HG03108 (cell line): ENCODE data around the gene ZDHHC13.

ENCODE experiments used
- ATAC-seq: cut with Tn5 transposase; IDR thresholded peaks from one replicate; pipeline ENCODE4 v1.9.1; 2021; ENCODE audit warnings: moderate library complexity; ENCODE audit not compliant: unreplicated experiment

Gene ZDHHC13, protein sequence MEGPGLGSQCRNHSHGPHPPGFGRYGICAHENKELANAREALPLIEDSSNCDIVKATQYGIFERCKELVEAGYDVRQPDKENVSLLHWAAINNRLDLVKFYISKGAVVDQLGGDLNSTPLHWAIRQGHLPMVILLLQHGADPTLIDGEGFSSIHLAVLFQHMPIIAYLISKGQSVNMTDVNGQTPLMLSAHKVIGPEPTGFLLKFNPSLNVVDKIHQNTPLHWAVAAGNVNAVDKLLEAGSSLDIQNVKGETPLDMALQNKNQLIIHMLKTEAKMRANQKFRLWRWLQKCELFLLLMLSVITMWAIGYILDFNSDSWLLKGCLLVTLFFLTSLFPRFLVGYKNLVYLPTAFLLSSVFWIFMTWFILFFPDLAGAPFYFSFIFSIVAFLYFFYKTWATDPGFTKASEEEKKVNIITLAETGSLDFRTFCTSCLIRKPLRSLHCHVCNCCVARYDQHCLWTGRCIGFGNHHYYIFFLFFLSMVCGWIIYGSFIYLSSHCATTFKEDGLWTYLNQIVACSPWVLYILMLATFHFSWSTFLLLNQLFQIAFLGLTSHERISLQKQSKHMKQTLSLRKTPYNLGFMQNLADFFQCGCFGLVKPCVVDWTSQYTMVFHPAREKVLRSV

DNA sequence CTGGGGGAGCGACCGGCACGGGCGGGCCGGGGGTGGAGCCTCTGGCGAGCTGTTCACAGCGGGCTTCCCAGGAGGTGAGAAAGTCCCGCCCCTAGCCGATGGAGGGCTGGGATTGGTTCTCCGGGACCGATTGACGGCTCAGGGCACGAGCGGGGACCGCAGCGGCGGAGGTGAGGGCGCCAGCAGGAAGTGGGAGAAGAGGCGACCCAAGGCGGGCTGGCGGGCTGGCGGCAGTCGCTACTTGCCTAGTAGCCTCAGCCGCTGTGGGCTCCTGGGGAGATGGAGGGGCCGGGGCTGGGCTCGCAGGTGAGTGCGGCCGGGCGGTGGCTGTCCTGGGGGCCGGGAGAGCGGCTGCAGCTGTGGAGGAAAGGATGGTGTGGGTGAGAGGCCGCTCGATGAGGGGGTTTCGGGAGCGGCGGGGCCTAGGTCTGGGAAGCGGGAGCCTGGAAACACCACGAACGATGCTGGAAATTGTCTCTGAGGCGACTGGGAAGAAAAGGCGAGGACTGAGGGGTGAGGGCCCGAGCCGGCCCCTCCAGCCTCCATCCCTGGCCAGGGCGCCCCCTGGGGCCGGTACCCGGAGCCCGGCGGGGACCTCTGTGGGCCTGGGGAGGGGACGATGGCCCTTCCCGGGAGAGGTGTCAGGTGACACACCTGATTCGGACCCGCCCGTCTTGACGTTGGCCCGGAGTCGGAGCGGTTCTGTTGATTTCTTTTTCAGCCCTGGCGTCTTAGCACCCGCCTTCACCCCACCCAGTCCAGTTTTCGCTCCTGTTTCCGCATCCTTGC is at the start of gene ZDHHC13:
Gene ZDHHC13, plus strand, starts transcription at position 198 of the 789 bp plus-strand sequence. Its CDS starts 82 bp downstream, at position 280.
- peak; percentile 100 for ATAC-seq

DNA sequence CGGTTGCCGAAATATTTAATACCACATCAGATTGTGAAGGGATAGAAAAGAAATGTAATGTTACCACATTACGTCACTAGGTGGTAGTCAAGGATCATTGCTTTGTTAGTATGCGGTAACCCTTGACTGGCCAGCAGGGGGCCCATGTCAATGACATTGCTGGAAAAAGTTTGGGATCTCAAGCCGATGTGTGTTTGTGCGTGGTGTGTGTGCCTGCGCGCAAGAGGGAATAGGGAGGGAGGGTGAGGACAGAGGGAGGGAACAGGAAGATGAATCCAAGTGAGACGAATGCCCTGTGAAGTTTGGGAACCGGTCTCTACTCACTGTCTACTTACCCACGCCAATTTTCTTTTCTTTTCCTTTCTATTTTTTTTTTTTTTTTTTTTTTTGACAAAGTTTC is 45.7 kb upstream of the ZDHHC13 start:
- ATAC-seq = peak; percentile 91

DNA sequence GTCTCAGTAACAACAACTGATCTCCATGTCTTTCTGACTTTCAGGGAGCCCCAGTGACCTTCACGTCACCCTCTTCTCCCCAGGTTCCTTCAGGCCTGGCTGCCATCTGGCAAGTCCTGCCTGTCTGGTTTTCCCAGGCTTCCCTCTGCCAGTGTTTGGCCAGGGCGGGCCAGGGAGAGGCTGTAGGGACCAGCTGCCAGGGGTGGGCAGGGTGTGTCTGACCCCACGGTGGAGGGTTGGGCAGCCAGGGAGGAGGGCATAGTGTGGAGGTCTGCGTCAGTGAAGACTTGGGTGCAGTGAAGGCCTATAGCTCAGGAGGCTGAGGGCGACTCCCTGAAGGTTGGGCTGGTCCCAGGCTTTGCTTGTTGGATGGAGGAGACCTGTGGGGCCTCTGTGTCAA is 44.5 kb upstream of the ZDHHC13 start:
- no peak for ATAC-seq

- no peak for ATAC-seq
Measured at GRCh38 chr11:19073454-19074415, 43.2 kb upstream of the ZDHHC13 start.

- ATAC-seq = no peak
Measured at GRCh38 chr11:19075636-19076035, 41.3 kb upstream of the ZDHHC13 start.

DNA sequence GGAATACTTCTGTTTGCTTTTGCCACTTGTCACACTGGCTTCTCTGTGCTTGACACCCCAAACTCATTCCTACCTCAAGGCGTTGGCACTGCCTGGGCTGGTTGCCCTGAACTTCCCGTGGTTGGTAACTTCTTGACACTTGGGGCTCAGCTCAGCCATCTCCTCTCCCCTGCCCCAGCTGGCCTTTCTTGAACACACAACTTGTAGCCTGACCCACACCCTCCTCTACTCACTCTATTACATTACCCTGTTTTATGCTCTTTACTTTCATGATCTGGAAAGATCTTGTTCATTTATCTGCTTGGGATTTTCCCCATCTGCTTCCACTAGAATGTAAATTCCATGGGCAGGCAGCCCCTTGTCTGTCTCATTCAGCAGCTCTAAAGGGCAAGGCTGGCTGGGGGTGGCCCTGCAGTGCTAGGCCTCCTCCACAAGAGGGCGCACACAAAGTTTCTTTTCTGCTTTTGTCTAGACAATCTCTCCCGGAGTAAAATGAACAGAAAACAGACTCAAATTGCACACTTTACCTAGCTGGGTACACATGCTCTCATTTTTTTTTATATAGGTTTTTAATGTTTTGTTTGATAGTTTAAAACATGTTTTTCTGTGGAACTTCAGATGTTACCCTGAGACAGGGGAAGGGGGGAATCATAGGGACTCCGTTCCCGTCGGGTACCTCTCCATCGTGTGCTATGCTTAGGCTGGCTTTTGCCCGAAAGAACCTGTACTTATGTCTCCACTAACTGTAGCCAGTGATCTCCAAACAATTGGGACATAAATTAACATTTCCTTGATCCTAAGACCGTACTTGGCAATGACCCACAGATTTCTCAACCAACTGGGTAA is 40.0 kb upstream of the ZDHHC13 start:
- ATAC-seq = no peak

DNA sequence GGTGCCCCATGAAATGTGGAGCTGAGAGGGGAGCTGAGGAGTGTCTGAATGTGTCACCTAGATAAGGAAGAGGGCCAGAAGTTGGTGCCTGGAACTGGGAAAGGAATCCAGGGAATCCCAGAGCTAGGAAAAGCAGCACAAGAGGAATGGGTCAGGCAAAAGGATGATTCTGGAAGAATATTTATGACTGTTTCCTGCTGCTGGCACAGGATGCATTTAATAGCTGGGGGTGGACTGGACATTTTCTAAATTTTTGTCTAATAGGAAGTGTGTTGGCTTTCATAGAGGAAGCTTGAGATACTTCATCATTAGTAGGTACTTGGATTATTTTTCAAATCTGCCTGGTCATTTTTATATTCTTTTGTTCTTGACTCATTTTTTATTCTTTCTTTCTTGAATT is 39.0 kb upstream of the ZDHHC13 start:
- ATAC-seq = no peak

DNA sequence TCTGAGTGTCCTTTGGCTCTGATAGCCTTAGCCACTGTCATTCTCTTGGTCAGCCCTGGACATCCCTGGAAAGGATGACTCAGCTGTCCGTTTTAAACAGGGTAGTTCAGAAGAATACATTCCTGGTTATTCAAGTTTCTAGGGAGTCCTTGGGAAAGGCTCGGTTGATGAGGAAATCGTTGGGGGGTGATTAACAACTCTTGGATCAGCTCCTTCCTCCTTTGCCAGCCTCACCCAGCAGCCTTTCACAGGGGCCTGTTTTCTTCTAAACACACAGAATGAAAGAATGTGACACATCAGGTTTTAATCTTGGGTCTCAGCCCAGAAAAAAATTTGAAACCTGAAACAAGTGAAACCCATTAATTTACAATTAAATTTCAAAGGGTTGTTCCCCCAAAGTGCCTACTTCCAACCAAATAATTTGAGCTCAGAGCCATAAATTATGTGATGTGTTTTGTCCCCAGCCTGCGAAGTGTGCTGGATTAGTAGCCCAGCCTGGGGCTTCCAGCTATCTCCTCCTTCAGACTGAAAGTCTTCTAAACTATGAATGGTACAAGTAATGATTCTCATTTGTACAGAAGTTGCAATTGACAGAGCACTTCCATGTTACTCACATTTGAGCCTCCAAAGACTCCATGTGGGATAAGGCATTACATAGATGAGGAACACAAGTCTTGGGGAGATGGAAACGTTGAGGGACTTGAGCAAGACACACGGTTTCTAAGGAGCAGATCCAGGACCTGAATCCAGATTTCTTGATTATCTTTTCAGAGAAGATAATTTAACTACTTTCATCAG is 37.1 kb upstream of the ZDHHC13 start:
- no peak for ATAC-seq

- no peak for ATAC-seq
Measured at GRCh38 chr11:19080579-19080993, 36.4 kb upstream of the ZDHHC13 start.

DNA sequence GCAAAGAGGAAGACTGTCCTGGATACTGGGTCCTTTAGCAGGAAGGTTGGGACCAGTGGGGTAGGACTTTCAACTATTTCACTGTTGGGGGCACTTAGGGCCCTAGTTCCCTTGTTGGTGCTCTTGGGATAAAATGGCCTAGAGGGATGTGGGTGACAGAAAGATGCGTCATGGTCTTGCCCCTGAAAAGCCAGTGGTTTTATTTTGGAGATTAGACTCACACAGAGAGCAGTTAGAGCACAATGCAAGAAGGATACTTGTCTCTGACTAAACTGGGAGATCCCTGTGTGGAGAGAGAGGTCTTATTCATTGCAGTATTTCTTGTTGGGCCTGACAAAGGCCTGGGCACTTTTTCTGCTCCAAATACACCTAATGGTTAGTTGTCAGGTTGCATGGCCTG is 33.8 kb upstream of the ZDHHC13 start:
- ATAC-seq = no peak

GRCh38 chr11:19084661-19085315 is 32.2 kb upstream of the ZDHHC13 start:
- no peak for ATAC-seq

DNA sequence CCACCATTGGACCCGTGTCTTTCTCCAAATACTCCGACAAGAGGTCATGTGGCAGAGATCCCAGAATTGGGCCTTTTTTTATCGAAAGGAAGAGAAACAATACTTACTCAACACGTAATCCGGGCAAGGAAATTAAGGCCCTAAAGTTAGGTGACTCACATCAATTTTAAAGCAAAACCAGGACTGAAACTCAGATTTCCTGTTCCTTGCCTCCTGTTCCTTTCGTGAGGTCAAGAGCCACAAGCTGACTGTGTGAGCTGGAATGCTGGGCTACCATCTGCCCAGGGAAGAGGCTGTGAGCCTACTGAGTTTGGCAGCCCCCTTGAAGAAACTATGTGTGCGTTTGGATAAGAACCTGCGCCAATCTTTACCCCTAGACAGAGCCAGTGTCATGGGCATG is 29.3 kb upstream of the ZDHHC13 start:
- no peak for ATAC-seq

DNA sequence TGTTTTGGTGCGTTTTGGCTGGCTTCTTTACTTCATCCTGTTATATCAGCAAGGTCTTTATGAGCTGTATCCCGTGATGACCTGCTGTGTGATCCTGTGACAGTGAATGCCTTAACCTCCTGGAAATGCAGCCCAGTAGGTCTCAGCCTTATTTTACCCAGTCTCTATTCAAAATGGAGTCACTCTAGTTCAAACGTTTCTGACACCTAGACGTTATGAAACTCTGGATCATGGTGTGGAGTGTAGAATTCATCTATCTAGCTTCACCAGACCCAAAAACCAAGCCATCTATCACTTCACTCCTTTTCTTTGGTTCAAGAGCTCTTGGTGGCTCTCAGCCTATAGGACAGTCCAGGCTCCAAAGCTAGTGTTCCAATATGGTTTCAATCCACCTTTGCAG is 28.2 kb upstream of the ZDHHC13 start:
- ATAC-seq = no peak

DNA sequence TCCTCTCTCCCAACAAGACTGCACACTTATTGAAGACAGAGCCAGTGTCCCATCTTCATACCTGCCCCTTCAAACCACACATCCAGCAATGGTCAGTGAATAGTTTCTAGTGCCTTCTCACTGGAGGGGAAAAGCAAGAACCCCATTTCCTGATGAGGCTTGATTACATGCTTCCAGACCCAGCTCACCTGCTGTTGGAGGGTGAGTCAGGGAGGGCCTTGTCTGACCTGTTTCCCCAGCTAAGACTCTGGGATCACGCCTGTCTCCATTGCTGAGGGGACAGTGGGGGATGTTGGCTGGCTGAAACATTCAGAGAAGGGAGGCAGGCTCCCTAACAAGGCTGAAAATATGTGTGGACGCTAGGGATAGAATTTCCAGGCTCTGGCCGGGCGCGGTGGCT is 27.5 kb upstream of the ZDHHC13 start:
- ATAC-seq = no peak

GRCh38 chr11:19091366-19091765 is 25.6 kb upstream of the ZDHHC13 start:
- ATAC-seq = no peak

DNA sequence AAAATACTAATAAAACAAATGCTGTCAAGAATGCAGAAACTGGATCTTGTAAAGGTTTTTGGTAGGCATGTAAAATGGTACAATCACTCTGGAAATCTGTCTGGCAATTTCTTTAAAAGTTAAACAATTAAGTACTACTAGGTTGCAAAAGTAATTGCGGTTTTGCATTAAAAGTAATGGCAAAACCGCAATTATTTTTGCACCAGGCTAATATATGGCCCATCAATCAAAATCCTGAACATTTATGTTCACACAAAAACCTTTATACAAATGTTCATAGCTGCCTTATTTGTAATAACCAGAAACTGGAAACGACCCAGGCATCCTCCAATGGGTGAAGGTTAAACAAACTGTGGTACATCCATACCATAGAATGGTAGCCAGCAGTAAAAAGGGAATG is 24.6 kb upstream of the ZDHHC13 start:
- ATAC-seq = no peak

DNA sequence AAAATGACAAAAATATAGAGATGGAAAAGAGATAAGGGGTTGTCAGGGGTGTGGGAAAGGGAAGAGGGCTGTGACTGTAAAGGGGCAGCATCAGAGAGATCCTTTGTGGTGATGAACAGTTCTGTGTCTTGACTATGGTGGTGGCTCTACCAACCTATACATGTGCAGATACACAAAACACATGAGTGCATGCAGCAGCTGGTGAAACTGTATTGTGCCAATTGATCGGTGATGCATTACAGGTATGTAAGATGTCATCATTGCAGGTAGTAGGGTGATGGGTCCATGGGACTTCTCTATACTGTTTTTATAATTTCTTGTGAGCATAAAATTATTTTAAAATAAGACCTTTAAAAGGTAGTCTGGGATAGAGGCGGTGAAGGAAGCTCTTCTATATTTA is 24.1 kb upstream of the ZDHHC13 start:
- no peak for ATAC-seq

GRCh38 chr11:19093976-19094375 is 23.0 kb upstream of the ZDHHC13 start:
- no peak for ATAC-seq
